PC-9 (cell line): ENCODE results near the gene GLRX.

Experiments
- CTCF ChIP-seq: fragments of 200-600 bp; sonication (generic); conservative IDR thresholded peaks from 2 replicates; pipeline ENCODE4 v1.6.1; 2017; ENCODE audit warnings: mixed run types, antibody characterized with exemption, mild to moderate bottlenecking, moderate library complexity
- EZH2 ChIP-seq: fragments of 200-600 bp; sonication (generic); IDR thresholded peaks from 2 replicates; pipeline ENCODE4 v1.8.0; 2017; ENCODE audit warnings: antibody characterized with exemption, low read depth

GRCh38 chr5:95870105-95870672, 47.7 kb upstream of the GLRX start:
- TF ChIP-seq CTCF (no peak), EZH2 (no peak)
